Measurements from ENCODE around the gene IRAK2.
A peak's percentile ranks its signal among the peaks of the same experiment; 100 is the strongest.

Gene IRAK2

GRCh38 chr3:10215578-10216368, 51.1 kb downstream of the IRAK2 start:
- POLR2A ChIA-PET: no interaction called here
- no peak for DNase-seq (ENCODE audit: extremely low spot score)
- CTCF ChIA-PET: no interaction called here
- TF ChIP-seq, protein P1, sequence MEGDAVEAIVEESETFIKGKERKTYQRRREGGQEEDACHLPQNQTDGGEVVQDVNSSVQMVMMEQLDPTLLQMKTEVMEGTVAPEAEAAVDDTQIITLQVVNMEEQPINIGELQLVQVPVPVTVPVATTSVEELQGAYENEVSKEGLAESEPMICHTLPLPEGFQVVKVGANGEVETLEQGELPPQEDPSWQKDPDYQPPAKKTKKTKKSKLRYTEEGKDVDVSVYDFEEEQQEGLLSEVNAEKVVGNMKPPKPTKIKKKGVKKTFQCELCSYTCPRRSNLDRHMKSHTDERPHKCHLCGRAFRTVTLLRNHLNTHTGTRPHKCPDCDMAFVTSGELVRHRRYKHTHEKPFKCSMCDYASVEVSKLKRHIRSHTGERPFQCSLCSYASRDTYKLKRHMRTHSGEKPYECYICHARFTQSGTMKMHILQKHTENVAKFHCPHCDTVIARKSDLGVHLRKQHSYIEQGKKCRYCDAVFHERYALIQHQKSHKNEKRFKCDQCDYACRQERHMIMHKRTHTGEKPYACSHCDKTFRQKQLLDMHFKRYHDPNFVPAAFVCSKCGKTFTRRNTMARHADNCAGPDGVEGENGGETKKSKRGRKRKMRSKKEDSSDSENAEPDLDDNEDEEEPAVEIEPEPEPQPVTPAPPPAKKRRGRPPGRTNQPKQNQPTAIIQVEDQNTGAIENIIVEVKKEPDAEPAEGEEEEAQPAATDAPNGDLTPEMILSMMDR (IDR thresholded peaks at IDR 0.05; ENCODE audit: control extremely low read depth, extremely low read depth, low read depth, missing control alignments): no peak

GRCh38 chr3:10217359-10217758, 52.6 kb downstream of the IRAK2 start:
- TF ChIP-seq, protein P1 (IDR thresholded peaks at IDR 0.05; ENCODE audit: control extremely low read depth, extremely low read depth, low read depth, missing control alignments): no peak
- no peak for DNase-seq (ENCODE audit: extremely low spot score)
- POLR2A ChIA-PET: no interaction called here
- CTCF ChIA-PET: interaction anchor here (1.0 to 2.5 kb wide), 3 partner anchors 17 to 25 kb away, joined by 3 to 7 read pairs (median 5); no protein-coding TSS in a partner anchor

GRCh38 chr3:10219737-10220136, 55.0 kb downstream of the IRAK2 start:
- TF ChIP-seq, protein P1 (IDR thresholded peaks at IDR 0.05; ENCODE audit: control extremely low read depth, extremely low read depth, low read depth, missing control alignments): no peak
- ChIA-PET POLR2A (no interaction called here), CTCF (interaction anchor here (1.0 to 1.3 kb wide), 3 partner anchors 28 to 287 kb away, joined by 3 to 4 read pairs (median 4); no protein-coding TSS in a partner anchor)
- DNase-seq (ENCODE audit: extremely low spot score): no peak

DNA sequence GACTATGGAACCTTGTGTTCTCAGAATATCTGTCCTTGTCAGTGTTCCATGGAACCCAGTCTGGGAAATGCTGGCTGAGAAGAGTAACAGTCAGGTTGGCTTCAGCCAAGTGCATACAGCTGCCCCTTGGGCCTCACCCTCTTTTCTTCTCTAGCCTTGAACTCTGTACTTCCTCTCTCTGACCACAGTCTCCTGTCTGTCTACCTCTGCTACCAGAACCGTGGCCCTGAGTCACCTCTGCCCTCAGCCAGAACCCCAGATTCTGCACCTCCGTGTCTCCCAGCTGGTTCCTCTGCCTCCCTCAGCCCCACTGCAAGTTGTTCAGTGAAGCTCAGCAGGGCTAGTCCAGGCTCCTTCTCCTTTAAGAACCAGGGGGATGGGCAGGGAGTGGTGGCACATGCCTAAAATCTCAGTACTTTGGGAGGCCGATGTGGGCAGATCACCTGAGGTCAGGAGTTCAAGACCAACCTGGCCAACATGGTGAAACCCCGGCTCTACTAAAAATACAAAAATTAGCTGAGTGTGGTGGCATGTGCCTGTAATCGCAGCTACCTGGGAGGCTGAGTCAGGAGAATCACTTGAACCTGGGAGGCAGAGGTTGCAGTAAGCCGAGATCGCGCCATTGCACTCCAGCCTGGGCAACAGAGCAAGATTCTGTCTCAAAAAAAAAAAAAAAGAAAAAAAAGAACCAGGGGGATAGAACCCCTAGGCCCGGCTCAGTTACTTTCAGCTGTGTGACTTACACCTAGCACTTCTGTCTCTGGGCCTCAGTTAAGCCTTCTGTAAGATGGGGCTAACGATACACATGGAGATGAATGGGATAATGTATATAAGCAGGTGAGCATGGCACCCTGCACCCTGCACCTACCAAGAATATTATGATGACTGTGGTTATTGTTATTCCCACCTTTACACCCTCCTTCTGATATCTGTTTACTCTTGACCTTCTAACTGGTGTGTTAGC, 59.2 kb downstream of the IRAK2 start:
- DNase-seq (ENCODE audit: extremely low spot score): peak; percentile 67
- ChIA-PET CTCF (interaction anchor here (0.8 to 3.5 kb wide), 11 partner anchors 11 to 292 kb away, joined by 3 to 28 read pairs (median 4); partner anchors contain the start of genes IRAK2 and TATDN2), POLR2A (interaction anchor here (0.5 to 0.6 kb wide), 2 partner anchors 37 to 46 kb away, joined by 6 to 9 read pairs; no protein-coding TSS in a partner anchor)
- TF ChIP-seq, protein P1 (IDR thresholded peaks at IDR 0.05; ENCODE audit: control extremely low read depth, extremely low read depth, low read depth, missing control alignments): no peak

DNA sequence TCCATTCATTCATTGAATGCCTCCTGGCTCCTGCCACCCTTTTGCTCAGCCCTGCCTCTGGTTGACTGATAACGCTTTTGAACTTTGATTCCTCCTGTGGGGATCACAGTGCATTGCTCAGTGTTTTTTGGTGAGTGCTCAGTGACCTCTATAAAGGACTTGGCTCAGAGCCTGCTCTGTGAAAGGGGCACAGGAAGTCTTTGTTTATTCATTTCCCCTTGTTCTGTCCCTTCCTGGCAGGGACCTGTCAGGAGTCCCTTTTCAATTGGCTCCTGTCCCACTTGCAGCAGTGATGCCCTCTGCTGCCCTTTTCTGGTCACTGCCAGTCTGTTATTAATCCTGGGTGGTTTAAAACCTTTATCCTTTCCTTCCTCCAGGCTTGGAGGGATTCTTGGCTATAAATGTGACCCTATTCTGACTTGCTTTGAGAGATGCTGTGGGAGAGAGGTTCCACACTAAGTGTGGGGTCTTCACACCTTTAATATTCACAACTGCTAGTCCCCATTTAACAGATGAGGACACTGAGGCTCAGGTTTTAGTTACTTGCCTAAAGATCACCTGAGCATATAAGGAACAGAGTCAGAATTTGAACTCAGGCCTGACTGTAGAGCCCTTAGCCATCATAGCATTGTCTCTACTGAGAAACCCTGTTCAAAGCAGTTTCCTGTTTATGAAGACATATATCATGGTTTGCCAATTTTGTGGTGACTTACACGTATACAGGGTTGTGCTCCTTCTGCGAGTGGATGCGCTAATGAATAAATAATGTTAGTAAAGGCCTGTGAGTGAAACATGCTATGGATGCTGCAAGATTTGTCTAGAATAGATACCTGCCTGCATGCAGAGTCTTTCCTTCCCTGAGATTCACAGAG, 60.3 kb downstream of the IRAK2 start:
- CTCF ChIA-PET: interaction anchor here (1.0 to 3.5 kb wide), 4 partner anchors 23 to 237 kb away, joined by 3 to 28 read pairs (median 4); no protein-coding TSS in a partner anchor
- TF ChIP-seq, protein P1 (IDR thresholded peaks at IDR 0.05; ENCODE audit: control extremely low read depth, extremely low read depth, low read depth, missing control alignments): peak; percentile 80
- DNase-seq (ENCODE audit: extremely low spot score): peak; percentile 75
- POLR2A ChIA-PET: no interaction called here
